ENCODE measurements around the gene SPTLC1. TPM values are rescaled to one million over a fixed set of nuclear protein-coding genes. Genes with fewer than 3 reads are reported as not detected.

SPTLC1 gene
- total and polyA plus RNA-seq, 2 of the 13 experiments (the other 11 are each of a cell fraction or from before 2014, with no cell fraction given), result 56.2 to 72.5 TPM

GRCh38 chr9:92115071-92115858, at the start of gene SPTLC1 (continued):
- TF ChIP-seq HMGXB4 (CRISPR knock-in tag; IDR thresholded peaks at IDR 0.05; ENCODE audit: borderline replicate concordance in 1 of 2, low read depth in 1 of 2) (peak; percentile 53 to 75; a peak in 3 of 4 replicates), ZHX1 (CRISPR knock-in tag; IDR thresholded peaks at IDR 0.05; ENCODE audit: low read depth) (no peak), RARG (CRISPR knock-in tag; IDR thresholded peaks at IDR 0.05; ENCODE audit: low read depth) (no peak), NCOA2 (CRISPR knock-in tag; IDR thresholded peaks at IDR 0.05) (peak; percentile 39; the same call in 1 of the 2 replicates), ZFYVE20 (CRISPR knock-in tag; IDR thresholded peaks at IDR 0.05; ENCODE audit: borderline replicate concordance, low read depth) (no peak), MATR3 (CRISPR knock-in tag; IDR thresholded peaks at IDR 0.05) (no peak), TMF1 (CRISPR knock-in tag; IDR thresholded peaks at IDR 0.05; ENCODE audit: low read depth) (peak; percentile 50; the same call in 1 of the 2 replicates), LBX2 (CRISPR knock-in tag; IDR thresholded peaks at IDR 0.05; ENCODE audit: borderline replicate concordance) (no peak), NRL (CRISPR knock-in tag; IDR thresholded peaks at IDR 0.05; ENCODE audit: borderline replicate concordance) (peak; percentile 53; the same call in 1 of the 2 replicates), BCL3 (CRISPR knock-in tag; IDR thresholded peaks at IDR 0.05) (no peak; the same call in 1 of the 2 replicates), TEAD3 (CRISPR knock-in tag; optimal IDR thresholded peaks at IDR 0.05; ENCODE audit: borderline replicate concordance) (peak; percentile 69), HNRNPLL (IDR thresholded peaks at IDR 0.05; ENCODE audit: low read depth, low read length, poor library complexity, severe bottlenecking) (peak; percentile 86), RAD51 (IDR thresholded peaks at IDR 0.05; ENCODE audit: borderline replicate concordance) (no peak), ZBTB10 (CRISPR knock-in tag; IDR thresholded peaks at IDR 0.05; ENCODE audit: borderline replicate concordance) (no peak), ZFP36L1 (CRISPR knock-in tag; IDR thresholded peaks at IDR 0.05) (0 out of 2 replicates have a peak, but pooled peaks have one; percentile 27), ZNF629 (CRISPR knock-in tag; conservative IDR thresholded peaks at IDR 0.05) (no peak), MTA1 (CRISPR knock-in tag; IDR thresholded peaks at IDR 0.05; ENCODE audit: borderline replicate concordance) (0 out of 2 replicates have a peak, but pooled peaks have one; percentile 53), ZNF883 (CRISPR knock-in tag; IDR thresholded peaks at IDR 0.05; ENCODE audit: not compliant biosample characterization) (peak; percentile 39)
